ENCODE data around the gene PRKG1. TPM values are rescaled to one million over a fixed set of nuclear protein-coding genes. Genes with fewer than 3 reads are reported as not detected.

The PRKG1 gene
- total and polyA plus RNA-seq, 2 donors (not counting 1 experiment from before 2014, with no cell fraction given) = 45.8 to 71.8 TPM

- H3K27me3 ChIP-seq (ENCODE audit: control insufficient read depth, insufficient read depth, low read length) = no peaks in the 10 kb centered on the region
- H4K20me1 ChIP-seq (ENCODE audit: control insufficient read depth, extremely low read depth, insufficient read depth, low read length) = no peaks in the 10 kb centered on the region
- no peak for DNase-seq (ENCODE audit: low read depth in 2 of 2)
- no peaks in the 10 kb centered on the region for H3K9me3 ChIP-seq (ENCODE audit: control insufficient read depth, insufficient read depth, low read depth, low read length)
- no peaks in the 10 kb centered on the region for H3K4me1 ChIP-seq (ENCODE audit: control insufficient read depth, extremely low read depth, insufficient read depth, low read length)
- H3K4me3 ChIP-seq (replicated peaks in 1 of 4; ENCODE audit: control extremely low read depth in 1 of 4, insufficient read depth in 1 of 4, low read depth in 3 of 4, low read length in 4 of 4) = no peak overlapping the region
- no peak overlapping the region for H3K9ac ChIP-seq (ENCODE audit: insufficient read depth, low read length)
- H3K36me3 ChIP-seq (ENCODE audit: control insufficient read depth, insufficient read depth, low read length) = no peaks in the 10 kb centered on the region
- no peaks in the 10 kb centered on the region for H3K79me2 ChIP-seq (ENCODE audit: control insufficient read depth, insufficient read depth, low read length)
- no peak overlapping the region for H2AFZ ChIP-seq (ENCODE audit: low read length)
- TF ChIP-seq, protein P1, sequence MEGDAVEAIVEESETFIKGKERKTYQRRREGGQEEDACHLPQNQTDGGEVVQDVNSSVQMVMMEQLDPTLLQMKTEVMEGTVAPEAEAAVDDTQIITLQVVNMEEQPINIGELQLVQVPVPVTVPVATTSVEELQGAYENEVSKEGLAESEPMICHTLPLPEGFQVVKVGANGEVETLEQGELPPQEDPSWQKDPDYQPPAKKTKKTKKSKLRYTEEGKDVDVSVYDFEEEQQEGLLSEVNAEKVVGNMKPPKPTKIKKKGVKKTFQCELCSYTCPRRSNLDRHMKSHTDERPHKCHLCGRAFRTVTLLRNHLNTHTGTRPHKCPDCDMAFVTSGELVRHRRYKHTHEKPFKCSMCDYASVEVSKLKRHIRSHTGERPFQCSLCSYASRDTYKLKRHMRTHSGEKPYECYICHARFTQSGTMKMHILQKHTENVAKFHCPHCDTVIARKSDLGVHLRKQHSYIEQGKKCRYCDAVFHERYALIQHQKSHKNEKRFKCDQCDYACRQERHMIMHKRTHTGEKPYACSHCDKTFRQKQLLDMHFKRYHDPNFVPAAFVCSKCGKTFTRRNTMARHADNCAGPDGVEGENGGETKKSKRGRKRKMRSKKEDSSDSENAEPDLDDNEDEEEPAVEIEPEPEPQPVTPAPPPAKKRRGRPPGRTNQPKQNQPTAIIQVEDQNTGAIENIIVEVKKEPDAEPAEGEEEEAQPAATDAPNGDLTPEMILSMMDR (conservative IDR thresholded peaks at IDR 0.05 in 1 of 2, IDR thresholded peaks at IDR 0.05 in 1 of 2; ENCODE audit: low read depth in 1 of 2, low read length in 2 of 2) = no peak
- no peak for TF ChIP-seq EZH2 (IDR thresholded peaks at IDR 0.05; ENCODE audit: low read length, missing control alignments)
- H3K27ac ChIP-seq (ENCODE audit: insufficient read depth, low read length) = no peak overlapping the region
- H3K4me2 ChIP-seq (ENCODE audit: extremely low read depth, insufficient read depth, low read length) = no peak overlapping the region
Measured at GRCh38 chr10:51057925-51058324, 16.4 kb upstream of the PRKG1 start.

DNA sequence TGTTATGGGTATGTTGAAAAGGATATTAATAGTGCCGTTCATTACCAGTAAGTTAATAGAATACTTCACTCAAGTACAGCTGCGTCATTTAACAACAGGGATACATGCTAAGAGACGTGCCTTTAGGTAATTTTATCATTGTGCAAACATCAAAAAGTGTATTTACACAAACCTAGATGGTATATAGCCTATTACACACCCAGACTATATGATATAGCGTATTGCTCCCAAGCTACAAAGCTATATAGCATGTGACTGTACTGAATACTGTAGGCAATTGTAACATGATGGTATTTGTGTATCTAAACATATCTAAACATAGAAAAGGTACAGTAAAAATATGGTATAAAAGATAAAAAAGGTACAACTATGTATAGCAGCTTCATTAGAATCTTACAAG lies 11.1 kb upstream of the PRKG1 start:
- Histone ChIP-seq H3K27ac (ENCODE audit: insufficient read depth, low read length) (no peak overlapping the region), H3K4me2 (ENCODE audit: extremely low read depth, insufficient read depth, low read length) (no peak overlapping the region), H3K4me1 (ENCODE audit: control insufficient read depth, extremely low read depth, insufficient read depth, low read length) (no peaks in the 10 kb centered on the region), H3K27me3 (ENCODE audit: control insufficient read depth, insufficient read depth, low read length) (no peaks in the 10 kb centered on the region), H3K9me3 (ENCODE audit: control insufficient read depth, insufficient read depth, low read depth, low read length) (no peaks in the 10 kb centered on the region), H2AFZ (ENCODE audit: low read length) (no peak overlapping the region), H3K9ac (ENCODE audit: insufficient read depth, low read length) (no peak overlapping the region), H4K20me1 (ENCODE audit: control insufficient read depth, extremely low read depth, insufficient read depth, low read length) (no peaks in the 10 kb centered on the region), H3K36me3 (ENCODE audit: control insufficient read depth, insufficient read depth, low read length) (no peaks in the 10 kb centered on the region), H3K79me2 (ENCODE audit: control insufficient read depth, insufficient read depth, low read length) (no peaks in the 10 kb centered on the region), H3K4me3 (replicated peaks in 1 of 4; ENCODE audit: control extremely low read depth in 1 of 4, insufficient read depth in 1 of 4, low read depth in 3 of 4, low read length in 4 of 4) (no peak overlapping the region)
- TF ChIP-seq EZH2 (IDR thresholded peaks at IDR 0.05; ENCODE audit: low read length, missing control alignments) = no peak
- TF ChIP-seq, protein P1 (conservative IDR thresholded peaks at IDR 0.05 in 1 of 2, IDR thresholded peaks at IDR 0.05 in 1 of 2; ENCODE audit: low read depth in 1 of 2, low read length in 2 of 2) = no peak
- no peak for DNase-seq (ENCODE audit: low read depth in 2 of 2)

- Histone ChIP-seq H3K4me1 (ENCODE audit: control insufficient read depth, extremely low read depth, insufficient read depth, low read length) (no peaks in the 10 kb centered on the region), H3K9me3 (ENCODE audit: control insufficient read depth, insufficient read depth, low read depth, low read length) (no peaks in the 10 kb centered on the region), H3K4me2 (ENCODE audit: extremely low read depth, insufficient read depth, low read length) (no peak overlapping the region), H3K27ac (ENCODE audit: insufficient read depth, low read length) (no peak overlapping the region), H4K20me1 (ENCODE audit: control insufficient read depth, extremely low read depth, insufficient read depth, low read length) (no peaks in the 10 kb centered on the region), H3K79me2 (ENCODE audit: control insufficient read depth, insufficient read depth, low read length) (no peaks in the 10 kb centered on the region), H2AFZ (ENCODE audit: low read length) (no peak overlapping the region), H3K27me3 (ENCODE audit: control insufficient read depth, insufficient read depth, low read length) (no peaks in the 10 kb centered on the region), H3K36me3 (ENCODE audit: control insufficient read depth, insufficient read depth, low read length) (no peaks in the 10 kb centered on the region), H3K4me3 (replicated peaks in 1 of 4; ENCODE audit: control extremely low read depth in 1 of 4, insufficient read depth in 1 of 4, low read depth in 3 of 4, low read length in 4 of 4) (no peak overlapping the region), H3K9ac (ENCODE audit: insufficient read depth, low read length) (no peak overlapping the region)
- no peak for TF ChIP-seq EZH2 (IDR thresholded peaks at IDR 0.05; ENCODE audit: low read length, missing control alignments)
- TF ChIP-seq, protein P1 (conservative IDR thresholded peaks at IDR 0.05 in 1 of 2, IDR thresholded peaks at IDR 0.05 in 1 of 2; ENCODE audit: low read depth in 1 of 2, low read length in 2 of 2) = peak; percentile 12 to 60
- peak; percentile 35 to 79 for DNase-seq (ENCODE audit: low read depth in 2 of 2)
Measured at GRCh38 chr10:51063659-51064535, 10.4 kb upstream of the PRKG1 start.
